Peyer's patch (tissue), 4 donors: ENCODE results near the gene RUNX3.

Source experiments
- POLR2A ChIP-seq, 2 donors: fragments of 450-650 bp; IDR thresholded peaks; one replicate each; pipeline ENCODE4 v1.5.1; 2017; ENCODE audit warnings: antibody characterized with exemption in 2 of 2, mild to moderate bottlenecking in 2 of 2, moderate library complexity in 2 of 2
- TF ChIP-seq, protein P1 (sequence below), 6 experiments: fragments of 450-650 bp in 4 of 6; fragments of 200-600 bp in 2 of 6; sonication (generic) in 1 of 6; IDR thresholded peaks; one replicate each; pipeline ENCODE4 v1.5.1; 2017 to 2019; ENCODE audit warnings: antibody characterized with exemption in 6 of 6, mild to moderate bottlenecking in 3 of 6, moderate library complexity in 1 of 6

DNA sequence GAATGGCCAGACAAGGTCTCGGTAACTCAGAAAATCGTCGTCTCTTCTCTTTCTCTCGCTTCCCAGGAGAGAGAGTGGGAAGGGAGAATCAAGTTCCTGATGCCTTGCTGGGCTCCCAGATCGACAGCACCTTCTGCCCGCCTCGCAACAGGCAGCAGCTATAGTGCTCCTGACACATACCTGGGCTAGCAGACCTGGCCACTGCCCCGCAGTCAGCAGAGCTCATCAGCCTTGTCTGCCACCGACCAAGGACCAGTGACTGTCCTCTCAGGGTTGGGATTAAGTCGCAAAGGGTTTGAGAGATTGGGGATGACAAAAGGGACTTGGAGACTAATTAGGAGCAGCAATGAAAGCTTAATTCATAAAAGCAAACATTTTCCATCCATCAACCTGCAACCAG is 4.1 kb downstream of the RUNX3 start:
- TF ChIP-seq, protein P1, sequence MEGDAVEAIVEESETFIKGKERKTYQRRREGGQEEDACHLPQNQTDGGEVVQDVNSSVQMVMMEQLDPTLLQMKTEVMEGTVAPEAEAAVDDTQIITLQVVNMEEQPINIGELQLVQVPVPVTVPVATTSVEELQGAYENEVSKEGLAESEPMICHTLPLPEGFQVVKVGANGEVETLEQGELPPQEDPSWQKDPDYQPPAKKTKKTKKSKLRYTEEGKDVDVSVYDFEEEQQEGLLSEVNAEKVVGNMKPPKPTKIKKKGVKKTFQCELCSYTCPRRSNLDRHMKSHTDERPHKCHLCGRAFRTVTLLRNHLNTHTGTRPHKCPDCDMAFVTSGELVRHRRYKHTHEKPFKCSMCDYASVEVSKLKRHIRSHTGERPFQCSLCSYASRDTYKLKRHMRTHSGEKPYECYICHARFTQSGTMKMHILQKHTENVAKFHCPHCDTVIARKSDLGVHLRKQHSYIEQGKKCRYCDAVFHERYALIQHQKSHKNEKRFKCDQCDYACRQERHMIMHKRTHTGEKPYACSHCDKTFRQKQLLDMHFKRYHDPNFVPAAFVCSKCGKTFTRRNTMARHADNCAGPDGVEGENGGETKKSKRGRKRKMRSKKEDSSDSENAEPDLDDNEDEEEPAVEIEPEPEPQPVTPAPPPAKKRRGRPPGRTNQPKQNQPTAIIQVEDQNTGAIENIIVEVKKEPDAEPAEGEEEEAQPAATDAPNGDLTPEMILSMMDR (IDR thresholded peaks at IDR 0.05), result no peak
- no peak for TF ChIP-seq POLR2A (IDR thresholded peaks at IDR 0.05)
